OCI-LY1 (cell line): Measurements from ENCODE around the gene VHLL.

Experiments used
- H2AFZ ChIP-seq: fragments of 200-600 bp; sonication (generic), shearing (Covaris generic); 2 replicates; pipeline ENCODE4 v1.6.0; 2014; ENCODE audit warnings: antibody characterized with exemption, mild to moderate bottlenecking, low read length
- H3F3A ChIP-seq: fragments of 200-600 bp; sonication (generic), shearing (Covaris generic); 2 replicates; pipeline ENCODE4 v1.6.0; 2014; ENCODE audit warnings: mild to moderate bottlenecking, antibody characterized with exemption, low read length, moderate library complexity; ENCODE audit not compliant: insufficient read depth
- H3K27ac ChIP-seq: fragments of 200-600 bp; sonication (generic); 2 replicates; pipeline ENCODE4 v1.5.1; 2014; ENCODE audit warnings: low read length, mixed run types, mild to moderate bottlenecking, low read depth; ENCODE audit not compliant: poor library complexity, severe bottlenecking
- H3K27me3 ChIP-seq: fragments of 200-600 bp; sonication (generic); 2 replicates; pipeline ENCODE4 v1.6.0; 2014; ENCODE audit warnings: antibody characterized with exemption, mild to moderate bottlenecking, low read length, moderate library complexity; ENCODE audit not compliant: insufficient read depth
- H3K36me3 ChIP-seq: fragments of 200-600 bp; sonication (generic); 2 replicates; pipeline ENCODE4 v1.6.1; 2014; ENCODE audit warnings: mild to moderate bottlenecking, antibody characterized with exemption, low read length, moderate library complexity, mixed read lengths; ENCODE audit not compliant: insufficient read depth
- H3K4me1 ChIP-seq: fragments of 200-600 bp; sonication (generic); 2 replicates; pipeline ENCODE4 v1.5.1; 2014; ENCODE audit warnings: mild to moderate bottlenecking, low read length, moderate library complexity; ENCODE audit not compliant: insufficient read depth, severe bottlenecking
- H3K4me2 ChIP-seq: fragments of 200-600 bp; sonication (generic), shearing (Covaris generic); 2 replicates; pipeline ENCODE4 v1.6.1; 2014; ENCODE audit warnings: low read length
- H3K4me3 ChIP-seq: fragments of 200-600 bp; sonication (generic); 2 replicates; pipeline ENCODE4 v1.5.1; 2014; ENCODE audit warnings: low read length, low read depth, mild to moderate bottlenecking, mixed read lengths; ENCODE audit not compliant: poor library complexity, severe bottlenecking
- H3K79me2 ChIP-seq: fragments of 200-600 bp; shearing (Covaris generic); 2 replicates; pipeline ENCODE4 v1.6.1; 2016; ENCODE audit warnings: mixed run types, low read length, mixed read lengths; ENCODE audit not compliant: insufficient read depth
- H3K9ac ChIP-seq: fragments of 200-600 bp; sonication (generic), shearing (Covaris generic); 2 replicates; pipeline ENCODE4 v1.6.1; 2014; ENCODE audit warnings: mild to moderate bottlenecking, low read length, mixed read lengths
- H3K9me2 ChIP-seq: fragments of 200-600 bp; sonication (generic), shearing (Covaris generic); 2 replicates; pipeline ENCODE4 v1.6.1; 2014; ENCODE audit warnings: low read depth, mild to moderate bottlenecking, low read length, mixed read lengths
- H3K9me3 ChIP-seq: fragments of 200-600 bp; shearing (Covaris generic); 2 replicates; pipeline ENCODE4 v1.6.1; 2014; ENCODE audit warnings: low read length, mixed read lengths
- H4K20me1 ChIP-seq: fragments of 200-600 bp; sonication (generic), shearing (Covaris generic); 2 replicates; pipeline ENCODE4 v1.6.0; 2016; ENCODE audit warnings: mild to moderate bottlenecking, low read length; ENCODE audit not compliant: insufficient read depth
- CTCF ChIP-seq: fragments of 200-600 bp; sonication (generic), shearing (Covaris generic); IDR thresholded peaks from 2 replicates; pipeline ENCODE4 v1.5.1; 2017; ENCODE audit warnings: mild to moderate bottlenecking, antibody characterized with exemption, low read length, moderate library complexity, mixed read lengths
- EZH2 ChIP-seq: fragments of 200-600 bp; sonication (generic), shearing (Covaris generic); IDR thresholded peaks from 2 replicates; pipeline ENCODE4 v1.8.0; 2017; ENCODE audit warnings: borderline replicate concordance, mixed run types, mild to moderate bottlenecking, antibody characterized with exemption, low read length, moderate library complexity, mixed read lengths

The VHLL gene

GRCh38 chr1:156251527-156251926, 47.6 kb downstream of the VHLL start:
- Histone ChIP-seq H2AFZ (no peak overlapping the region), H3K9ac (no peak overlapping the region), H3K79me2 (no peaks in the 10 kb centered on the region), H4K20me1 (no peaks in the 10 kb centered on the region), H3K4me3 (no peak overlapping the region), H3K27me3 (no peaks in the 10 kb centered on the region), H3K9me3 (no peaks in the 10 kb centered on the region), H3K9me2 (no peaks in the 10 kb centered on the region), H3K36me3 (peaks cover 76% of the 10 kb centered on the region), H3K4me2 (no peak overlapping the region), H3K4me1 (no peaks in the 10 kb centered on the region), H3K27ac (no peak overlapping the region), H3F3A (no peaks in the 10 kb centered on the region)
- no peak for TF ChIP-seq EZH2
- TF ChIP-seq CTCF: no peak

GRCh38 chr1:156249593-156249992, 49.5 kb downstream of the VHLL start:
- no peak for TF ChIP-seq CTCF
- no peak for TF ChIP-seq EZH2
- H2AFZ ChIP-seq: no peak overlapping the region
- H3F3A ChIP-seq: no peaks in the 10 kb centered on the region
- H3K4me2 ChIP-seq: no peak overlapping the region
- H3K36me3 ChIP-seq: peaks cover 64% of the 10 kb centered on the region
- H3K9me2 ChIP-seq: no peaks in the 10 kb centered on the region
- peaks cover 10% of the 10 kb centered on the region for H3K4me1 ChIP-seq
- no peaks in the 10 kb centered on the region for H3K9me3 ChIP-seq
- no peak overlapping the region for H3K9ac ChIP-seq
- H3K79me2 ChIP-seq: no peaks in the 10 kb centered on the region
- no peaks in the 10 kb centered on the region for H4K20me1 ChIP-seq
- H3K27ac ChIP-seq: no peak overlapping the region
- 0 out of 2 replicates have a peak, but pooled peaks cover 5% of the 10 kb centered on the region for H3K27me3 ChIP-seq
- H3K4me3 ChIP-seq: no peak overlapping the region
